K562 (cell line): ENCODE measurements around the gene EIF5A2. TPM values are rescaled to one million over a fixed set of nuclear protein-coding genes. Genes with fewer than 3 reads are reported as not detected.
A peak's percentile ranks its signal among the peaks of the same experiment; 100 is the strongest.

ENCODE experiments used
- AFF1 ChIP-seq, 2 experiments: fragments of 450-650 bp; IDR thresholded peaks; 2 replicates each; pipeline ENCODE4 v1.6.1; 2018; ENCODE audit warnings: mild to moderate bottlenecking in 2 of 2, low read depth in 1 of 2; ENCODE audit not compliant: partially characterized antibody in 2 of 2
- EWSR1 ChIP-seq: fragments of 450-650 bp; IDR thresholded peaks from 2 replicates; pipeline ENCODE4 v1.6.1; 2018; ENCODE audit warnings: borderline replicate concordance, mild to moderate bottlenecking, low read depth, moderate library complexity; ENCODE audit not compliant: partially characterized antibody
- HDAC3 ChIP-seq: fragments of 450-650 bp; IDR thresholded peaks from 2 replicates; pipeline ENCODE4 v1.6.1; 2018; ENCODE audit warnings: borderline replicate concordance, mild to moderate bottlenecking, moderate library complexity; ENCODE audit not compliant: partially characterized antibody
- KLF1 ChIP-seq: fragments of 450-650 bp; IDR thresholded peaks from 2 replicates; pipeline ENCODE4 v1.6.1; 2016; ENCODE audit warnings: missing genetic modification characterization, missing compliant biosample characterization
- NONO ChIP-seq, 2 experiments: fragments of 200-400 bp in 1 of 2; fragments of 450-650 bp in 1 of 2; formaldehyde crosslinking in 1 of 2; IDR thresholded peaks; 2 replicates each; pipeline ENCODE4 v1.6.1; 2017; ENCODE audit warnings: low read depth in 2 of 2, mild to moderate bottlenecking in 2 of 2, moderate library complexity in 2 of 2, low read length in 1 of 2
- RNF2 ChIP-seq: sonication (generic); IDR thresholded peaks from 2 replicates; pipeline ENCODE4 v1.6.1; 2016
- SAFB ChIP-seq: fragments of 200-400 bp; formaldehyde crosslinking; IDR thresholded peaks from 2 replicates; pipeline ENCODE4 v1.6.1; 2017; ENCODE audit warnings: low read depth, low read length, borderline replicate concordance
- SAFB2 ChIP-seq: fragments of 200-400 bp; formaldehyde crosslinking; IDR thresholded peaks from 2 replicates; pipeline ENCODE4 v1.6.1; 2018; ENCODE audit warnings: borderline replicate concordance, low read length, low read depth, moderate library complexity; ENCODE audit not compliant: severe bottlenecking
- SRF ChIP-seq, 2 experiments: fragments of 250-450, 450-650 bp in 1 of 2; sonication (Bioruptor Pico) in 1 of 2; sonication (generic) in 1 of 2; formaldehyde crosslinking; IDR thresholded peaks; 2 replicates each; pipeline versions ENCODE4 v1.5.0 to v1.5.1; 2020 to 2022; ENCODE audit warnings: mild to moderate bottlenecking in 1 of 2, missing genetic modification reagents in 1 of 2
- STAT5A ChIP-seq: IDR thresholded peaks from 2 replicates; pipeline ENCODE4 v1.6.1; 2012; ENCODE audit warnings: low read length, inconsistent platforms, borderline replicate concordance
- ZKSCAN1 ChIP-seq: fragments of 150-350 bp; IDR thresholded peaks from 2 replicates; pipeline ENCODE4 v1.6.1; 2016; ENCODE audit warnings: low read depth, low read length
- ZNF232 ChIP-seq: sonication (generic); formaldehyde crosslinking; IDR thresholded peaks from 2 replicates; pipeline ENCODE4 v1.8.0; 2022; ENCODE audit warnings: mild to moderate bottlenecking, missing genetic modification reagents
- polyA plus RNA-seq, 8 experiments: library from polyadenylated mRNA; depleted of rRNA in 4 of 8; stranded (reverse) in 5 of 8; unstranded in 3 of 8; fragments of >200 nt; fragmentation: Nextera tagmentation in 2 of 8; fragmentation: Illumina TruSeq in 1 of 8; extraction: Ambion mirVana in 2 of 8; extraction: Trizol in 1 of 8; gene quantifications; 2 replicates each; pipeline versions ENCODE4 v1.2.1 to v1.2.3, GENCODE V29; 2011 to 2014; ENCODE audit warnings: inconsistent platforms in 1 of 8, missing spikeins in 1 of 8
- total RNA-seq, 7 experiments: library from RNA; depleted of rRNA in 6 of 7; stranded (reverse); fragments of >200 nt in 6 of 7; fragmentation: Illumina TruSeq in 2 of 7; extraction: Trizol in 2 of 7; gene quantifications; 2 replicates each; pipeline versions ENCODE4 v1.2.1 to v1.2.3, GENCODE V29; 2011 to 2021; ENCODE audit warnings: low replicate concordance in 1 of 7
- TF ChIP-seq, protein P1 (sequence below): fragments of 250-450 bp; sonication (Bioruptor Pico); IDR thresholded peaks from 2 replicates; pipeline ENCODE4 v1.4.0; 2020; ENCODE audit warnings: borderline replicate concordance
- TF ChIP-seq, protein P2 (sequence below): IDR thresholded peaks from 2 replicates; pipeline ENCODE4 v1.6.1; 2012; ENCODE audit warnings: low read depth, low read length, improper control_type of control experiment, borderline replicate concordance
- TF ChIP-seq, protein P3 (sequence below), 2 experiments: fragments of 450-650 bp; conservative IDR thresholded peaks; 2 replicates each; pipeline ENCODE4 v1.6.1; 2017; ENCODE audit warnings: mild to moderate bottlenecking in 2 of 2, moderate library complexity in 2 of 2

Gene EIF5A2
- total and polyA plus RNA-seq, 9 of the 15 experiments (the other 6 are each of a cell fraction or from before 2014, with no cell fraction given): 3.9 to 18.3 (median 15.9) TPM

- TF ChIP-seq, protein P1, sequence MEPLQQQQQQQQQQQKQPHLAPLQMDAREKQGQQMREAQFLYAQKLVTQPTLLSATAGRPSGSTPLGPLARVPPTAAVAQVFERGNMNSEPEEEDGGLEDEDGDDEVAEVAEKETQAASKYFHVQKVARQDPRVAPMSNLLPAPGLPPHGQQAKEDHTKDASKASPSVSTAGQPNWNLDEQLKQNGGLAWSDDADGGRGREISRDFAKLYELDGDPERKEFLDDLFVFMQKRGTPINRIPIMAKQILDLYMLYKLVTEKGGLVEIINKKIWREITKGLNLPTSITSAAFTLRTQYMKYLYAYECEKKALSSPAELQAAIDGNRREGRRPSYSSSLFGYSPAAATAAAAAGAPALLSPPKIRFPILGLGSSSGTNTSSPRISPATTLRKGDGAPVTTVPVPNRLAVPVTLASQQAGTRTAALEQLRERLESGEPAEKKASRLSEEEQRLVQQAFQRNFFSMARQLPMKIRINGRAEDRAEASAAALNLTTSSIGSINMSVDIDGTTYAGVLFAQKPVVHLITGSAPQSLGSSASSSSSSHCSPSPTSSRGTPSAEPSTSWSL (CRISPR knock-in tag): no peak
- TF ChIP-seq ZKSCAN1 (no peak), AFF1 (IDR thresholded peaks at IDR 0.05; ENCODE audit: low read depth in 1 of 2, partially characterized antibody in 2 of 2) (peak in 1 of 2 experiments; percentile 35), ZNF232 (no peak), SRF (CRISPR knock-in tag; IDR thresholded peaks at IDR 0.05) (0 out of 4 replicates have a peak, but pooled peaks of 1 of the 2 experiments have one; percentile 43), SAFB (no peak), EWSR1 (no peak), STAT5A (no peak), RNF2 (peak; percentile 63; the same call in 1 of the 2 replicates), KLF1 (tag) (peak; percentile 85), NONO (IDR thresholded peaks at IDR 0.05; ENCODE audit: low read depth in 2 of 2, low read length in 1 of 2) (no peak), HDAC3 (no peak), SAFB2 (no peak)
- TF ChIP-seq, protein P2, sequence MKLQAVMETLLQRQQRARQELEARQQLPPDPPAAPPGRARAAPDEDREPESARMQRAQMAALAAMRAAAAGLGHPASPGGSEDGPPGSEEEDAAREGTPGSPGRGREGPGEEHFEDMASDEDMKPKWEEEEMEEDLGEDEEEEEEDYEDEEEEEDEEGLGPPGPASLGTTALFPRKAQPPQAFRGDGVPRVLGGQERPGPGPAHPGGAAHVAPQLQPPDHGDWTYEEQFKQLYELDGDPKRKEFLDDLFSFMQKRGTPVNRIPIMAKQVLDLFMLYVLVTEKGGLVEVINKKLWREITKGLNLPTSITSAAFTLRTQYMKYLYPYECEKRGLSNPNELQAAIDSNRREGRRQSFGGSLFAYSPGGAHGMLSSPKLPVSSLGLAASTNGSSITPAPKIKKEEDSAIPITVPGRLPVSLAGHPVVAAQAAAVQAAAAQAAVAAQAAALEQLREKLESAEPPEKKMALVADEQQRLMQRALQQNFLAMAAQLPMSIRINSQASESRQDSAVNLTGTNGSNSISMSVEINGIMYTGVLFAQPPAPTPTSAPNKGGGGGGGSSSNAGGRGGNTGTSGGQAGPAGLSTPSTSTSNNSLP: no peak
- TF ChIP-seq, protein P3, sequence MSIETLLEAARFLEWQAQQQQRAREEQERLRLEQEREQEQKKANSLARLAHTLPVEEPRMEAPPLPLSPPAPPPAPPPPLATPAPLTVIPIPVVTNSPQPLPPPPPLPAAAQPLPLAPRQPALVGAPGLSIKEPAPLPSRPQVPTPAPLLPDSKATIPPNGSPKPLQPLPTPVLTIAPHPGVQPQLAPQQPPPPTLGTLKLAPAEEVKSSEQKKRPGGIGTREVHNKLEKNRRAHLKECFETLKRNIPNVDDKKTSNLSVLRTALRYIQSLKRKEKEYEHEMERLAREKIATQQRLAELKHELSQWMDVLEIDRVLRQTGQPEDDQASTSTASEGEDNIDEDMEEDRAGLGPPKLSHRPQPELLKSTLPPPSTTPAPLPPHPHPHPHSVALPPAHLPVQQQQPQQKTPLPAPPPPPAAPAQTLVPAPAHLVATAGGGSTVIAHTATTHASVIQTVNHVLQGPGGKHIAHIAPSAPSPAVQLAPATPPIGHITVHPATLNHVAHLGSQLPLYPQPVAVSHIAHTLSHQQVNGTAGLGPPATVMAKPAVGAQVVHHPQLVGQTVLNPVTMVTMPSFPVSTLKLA (conservative IDR thresholded peaks at IDR 0.05): peak; percentile 99
These were observed at the start of gene EIF5A2 (continued) for GRCh38 chr3:170908235-170909116.
